Measurements from ENCODE around the gene GPANK1.

DNA sequence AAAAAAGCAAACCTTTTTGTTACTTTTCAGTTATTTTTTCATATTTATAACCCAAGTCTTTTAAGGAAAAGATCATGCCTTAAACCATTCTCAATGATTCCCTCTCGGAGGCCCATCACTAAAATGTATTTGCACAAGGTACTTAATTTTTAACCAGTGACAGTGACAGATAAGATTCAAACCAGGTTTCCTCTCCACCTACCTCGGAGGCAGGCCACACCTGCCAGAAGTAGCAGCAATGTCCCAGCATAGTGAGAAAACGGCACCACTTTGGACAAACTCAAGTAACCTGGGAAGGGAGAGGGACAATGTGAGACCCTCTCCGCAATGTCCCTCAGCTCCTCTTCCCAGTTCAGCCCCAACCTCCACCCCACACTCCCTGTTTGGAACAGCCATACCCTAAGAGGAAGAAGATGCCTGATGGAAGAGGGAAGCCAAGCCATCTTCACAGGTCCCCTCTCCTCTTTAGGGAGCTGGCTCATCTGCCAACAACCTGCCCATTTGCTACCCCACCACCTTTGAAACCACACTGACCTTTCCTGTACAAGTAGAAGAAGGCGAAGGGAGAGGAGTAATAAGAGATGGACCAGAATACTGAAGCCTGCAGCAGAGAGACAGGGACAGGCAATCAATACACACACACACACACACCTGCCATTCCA lies 36.1 kb upstream of the GPANK1 start:
- TF ChIP-seq POLR2AphosphoS5 (IDR thresholded peaks at IDR 0.05; ENCODE audit: low read depth, low read length) (no peak), TAF1 (IDR thresholded peaks at IDR 0.05; ENCODE audit: borderline replicate concordance, insufficient read depth, low read length) (no peak)
